Sigmoid colon (tissue), 7 donors: Measurements from ENCODE around the gene GALNT6. TPM values are rescaled to one million over a fixed set of nuclear protein-coding genes. Genes with fewer than 3 reads are reported as not detected.

Source experiments
- DNase-seq: peaks from one replicate; pipeline ENCODE4 v3.0.0-alpha.2; 2019
- H3K27ac ChIP-seq, 4 donors: fragments of 200-600 bp; sonication (generic); one replicate each; pipeline ENCODE4 v1.5.1; 2016 to 2019; ENCODE audit warnings: mild to moderate bottlenecking in 1 of 4
- H3K27me3 ChIP-seq, 3 donors: fragments of 200-600 bp; sonication (generic); one replicate each; pipeline ENCODE4 v1.5.1; 2019; ENCODE audit warnings: mild to moderate bottlenecking in 1 of 3
- H3K36me3 ChIP-seq, 4 donors: fragments of 200-600 bp; sonication (generic); one replicate each; pipeline ENCODE4 v1.5.1; 2016 to 2019
- H3K4me1 ChIP-seq, 4 donors: fragments of 200-600 bp; sonication (generic); one replicate each; pipeline ENCODE4 v1.5.1; 2017 to 2019
- H3K4me3 ChIP-seq, 4 donors: fragments of 200-600 bp; sonication (generic); one replicate each; pipeline ENCODE4 v1.5.1; 2017 to 2019; ENCODE audit warnings: mild to moderate bottlenecking in 2 of 4, moderate library complexity in 1 of 4
- H3K9me3 ChIP-seq, 4 donors: fragments of 200-600 bp in 3 of 4; sonication (generic) in 3 of 4; one replicate each; pipeline versions ENCODE4 v1.5.1 to v1.6.1; 2013 to 2019
- EP300 ChIP-seq, 4 donors: sonication (generic); formaldehyde crosslinking; IDR thresholded peaks; one replicate each; pipeline ENCODE4 v1.6.1; 2017; ENCODE audit warnings: antibody characterized with exemption in 4 of 4
- POLR2A ChIP-seq, 2 donors: fragments of 450-650 bp; IDR thresholded peaks; one replicate each; pipeline ENCODE4 v1.6.1; 2016; ENCODE audit warnings: antibody characterized with exemption in 2 of 2, mild to moderate bottlenecking in 2 of 2, moderate library complexity in 2 of 2
- POLR2AphosphoS5 ChIP-seq, 4 donors: sonication (generic); formaldehyde crosslinking; IDR thresholded peaks; one replicate each; pipeline ENCODE4 v1.6.1; 2017; ENCODE audit warnings: antibody characterized with exemption in 4 of 4
- WGBS, 2 donors: extraction: QIAGEN DNeasy Blood & Tissue Kit; methylation state at CpG; one replicate each; pipeline ENCODE4 v1.1.7; 2013; 5-methylcytosine and 5-hydroxymethylcytosine counted together
- intact Hi-C: fragments of 100-400 bp; cut with DNase I; formaldehyde crosslinking; loops from one replicate; pipeline ENCODE4 v1.15.1; 2023
- polyA plus RNA-seq, 3 donors: library from polyadenylated mRNA; stranded (reverse); fragments of 200-250 nt; gene quantifications; one replicate each; pipeline ENCODE4 v1.2.3, GENCODE V29; 2013
- total RNA-seq, 4 donors: library from RNA; depleted of rRNA; stranded (reverse); fragments of >200 nt; gene quantifications; one replicate each; pipeline ENCODE4 v1.1.0, GENCODE V29; 2016
- TF ChIP-seq, protein P1 (sequence below), 4 experiments: fragments of 450-650 bp in 3 of 4; fragments of 200-600 bp in 1 of 4; IDR thresholded peaks; one replicate each; pipeline ENCODE4 v1.5.1; 2016 to 2019; ENCODE audit warnings: antibody characterized with exemption in 4 of 4, mild to moderate bottlenecking in 3 of 4, moderate library complexity in 2 of 4
- donor health status: healthy with polysubstance abuse.
- donor health status: Bipolar disorder and iron deficiency.
- donor health status: healthy.

Gene GALNT6
- total and polyA plus RNA-seq, 7 donors: 1.6 to 10.6 (median 6.6) TPM

DNA sequence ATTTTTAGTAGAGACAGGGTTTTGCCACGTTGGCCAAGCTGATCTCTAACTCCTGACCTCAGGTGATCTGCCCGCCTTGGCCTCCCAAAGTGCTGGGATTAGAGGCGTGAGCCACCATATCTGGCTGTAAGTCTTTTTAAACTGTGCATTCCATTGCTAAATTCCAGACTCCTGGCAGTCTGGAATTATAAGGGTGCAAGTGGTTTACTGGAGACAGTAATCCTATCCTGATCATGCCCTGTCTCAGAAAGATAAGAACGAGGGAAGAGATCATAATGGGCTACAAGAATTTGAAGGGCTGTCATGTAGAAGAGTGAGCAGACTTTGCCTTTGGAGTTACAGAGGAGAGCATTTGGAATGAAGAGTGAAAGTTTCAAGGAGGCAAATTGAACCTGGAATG, 26.6 kb upstream of the GALNT6 start:
- peaks cover 0 to 4% (median 3%) of the 10 kb centered on the region in 3 donors for H3K27me3 ChIP-seq
- H3K4me1 ChIP-seq: no peaks in the 10 kb centered on the region
- no peak overlapping the region for H3K27ac ChIP-seq
- TF ChIP-seq POLR2A (IDR thresholded peaks at IDR 0.05): no peak
- TF ChIP-seq EP300 (IDR thresholded peaks at IDR 0.05): no peak
- TF ChIP-seq, protein P1, sequence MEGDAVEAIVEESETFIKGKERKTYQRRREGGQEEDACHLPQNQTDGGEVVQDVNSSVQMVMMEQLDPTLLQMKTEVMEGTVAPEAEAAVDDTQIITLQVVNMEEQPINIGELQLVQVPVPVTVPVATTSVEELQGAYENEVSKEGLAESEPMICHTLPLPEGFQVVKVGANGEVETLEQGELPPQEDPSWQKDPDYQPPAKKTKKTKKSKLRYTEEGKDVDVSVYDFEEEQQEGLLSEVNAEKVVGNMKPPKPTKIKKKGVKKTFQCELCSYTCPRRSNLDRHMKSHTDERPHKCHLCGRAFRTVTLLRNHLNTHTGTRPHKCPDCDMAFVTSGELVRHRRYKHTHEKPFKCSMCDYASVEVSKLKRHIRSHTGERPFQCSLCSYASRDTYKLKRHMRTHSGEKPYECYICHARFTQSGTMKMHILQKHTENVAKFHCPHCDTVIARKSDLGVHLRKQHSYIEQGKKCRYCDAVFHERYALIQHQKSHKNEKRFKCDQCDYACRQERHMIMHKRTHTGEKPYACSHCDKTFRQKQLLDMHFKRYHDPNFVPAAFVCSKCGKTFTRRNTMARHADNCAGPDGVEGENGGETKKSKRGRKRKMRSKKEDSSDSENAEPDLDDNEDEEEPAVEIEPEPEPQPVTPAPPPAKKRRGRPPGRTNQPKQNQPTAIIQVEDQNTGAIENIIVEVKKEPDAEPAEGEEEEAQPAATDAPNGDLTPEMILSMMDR (IDR thresholded peaks at IDR 0.05): no peak
- TF ChIP-seq POLR2AphosphoS5 (IDR thresholded peaks at IDR 0.05): no peak
- intact Hi-C loops: no loop called here
- DNase-seq: no peak
- WGBS, 2 donors: 77 to 84% methylated on average over 4 of the region's 4 CpGs
- H3K36me3 ChIP-seq: no peaks in the 10 kb centered on the region
- H3K9me3 ChIP-seq: no peaks in the 10 kb centered on the region
- H3K4me3 ChIP-seq: no peak overlapping the region

- intact Hi-C loops: no loop called here
- no peaks in the 10 kb centered on the region for H3K9me3 ChIP-seq
- TF ChIP-seq POLR2A (IDR thresholded peaks at IDR 0.05) (no peak), EP300 (IDR thresholded peaks at IDR 0.05) (no peak), POLR2AphosphoS5 (IDR thresholded peaks at IDR 0.05) (no peak)
- TF ChIP-seq, protein P1 (IDR thresholded peaks at IDR 0.05): no peak
- DNase-seq: no peak
- H3K4me3 ChIP-seq: no peak overlapping the region
- 96 to 98% methylated on average over 1 of the region's 1 CpG for WGBS, 2 donors
- H3K27ac ChIP-seq: no peak overlapping the region
- H3K4me1 ChIP-seq: no peaks in the 10 kb centered on the region
- H3K27me3 ChIP-seq: no peaks in the 10 kb centered on the region
- no peaks in the 10 kb centered on the region for H3K36me3 ChIP-seq
These were observed 24.7 kb upstream of the GALNT6 start for GRCh38 chr12:51415931-51416330.

DNA sequence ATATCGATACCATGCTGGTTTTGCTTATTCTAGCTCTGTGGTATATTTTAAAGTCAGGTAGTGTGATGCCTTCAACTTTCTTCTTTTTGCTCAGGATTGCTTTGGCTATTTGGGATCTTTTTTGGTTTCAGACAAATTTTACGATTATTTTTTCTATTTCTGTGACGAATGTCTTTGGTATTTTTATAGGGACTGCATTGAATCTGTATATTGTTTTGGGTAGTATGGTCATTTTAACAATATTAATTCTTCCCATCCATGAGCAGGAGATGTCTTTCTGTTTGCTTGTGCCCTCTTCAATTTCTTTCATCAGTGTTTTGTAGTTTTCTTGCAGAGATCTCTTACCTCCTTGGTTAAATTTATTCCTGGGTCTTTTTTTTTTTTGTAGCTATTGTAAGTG, 22.6 kb upstream of the GALNT6 start:
- no peak overlapping the region for H3K27ac ChIP-seq
- no peaks in the 10 kb centered on the region for H3K9me3 ChIP-seq
- H3K36me3 ChIP-seq: no peaks in the 10 kb centered on the region
- no peaks in the 10 kb centered on the region for H3K27me3 ChIP-seq
- no peaks in the 10 kb centered on the region for H3K4me1 ChIP-seq
- intact Hi-C loops: no loop called here
- WGBS, 2 donors: 93 to 95% methylated on average over 3 of the region's 3 CpGs
- TF ChIP-seq POLR2A (IDR thresholded peaks at IDR 0.05): no peak
- TF ChIP-seq POLR2AphosphoS5 (IDR thresholded peaks at IDR 0.05): no peak
- TF ChIP-seq EP300 (IDR thresholded peaks at IDR 0.05): no peak
- TF ChIP-seq, protein P1 (IDR thresholded peaks at IDR 0.05): no peak
- DNase-seq: no peak
- H3K4me3 ChIP-seq: no peak overlapping the region

DNA sequence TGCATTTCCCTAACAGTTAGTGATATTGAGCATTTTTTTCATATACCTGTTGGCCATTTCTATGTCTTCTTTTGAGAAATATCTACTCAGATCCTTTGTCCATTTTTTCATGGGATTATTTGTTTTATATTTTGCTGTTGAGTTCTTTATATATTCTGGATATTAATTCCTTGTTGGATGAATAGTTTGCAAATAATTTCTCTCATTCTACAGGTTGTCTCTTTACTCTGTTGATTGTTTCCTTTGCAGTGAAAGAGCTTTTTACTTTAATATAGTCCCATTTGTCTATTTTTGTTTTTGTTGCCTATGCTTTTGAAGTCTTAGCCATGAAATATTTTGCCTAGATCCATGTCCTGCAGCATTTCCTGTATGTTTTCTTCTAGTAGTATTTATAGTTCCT, 21.9 kb upstream of the GALNT6 start:
- no peak for DNase-seq
- H3K9me3 ChIP-seq: no peaks in the 10 kb centered on the region
- intact Hi-C loops: no loop called here
- H3K27ac ChIP-seq: no peak overlapping the region
- H3K4me1 ChIP-seq: no peaks in the 10 kb centered on the region
- no peaks in the 10 kb centered on the region for H3K36me3 ChIP-seq
- no peaks in the 10 kb centered on the region for H3K27me3 ChIP-seq
- TF ChIP-seq POLR2AphosphoS5 (IDR thresholded peaks at IDR 0.05) (no peak), EP300 (IDR thresholded peaks at IDR 0.05) (no peak), POLR2A (IDR thresholded peaks at IDR 0.05) (no peak)
- TF ChIP-seq, protein P1 (IDR thresholded peaks at IDR 0.05): no peak
- H3K4me3 ChIP-seq: no peak overlapping the region

DNA sequence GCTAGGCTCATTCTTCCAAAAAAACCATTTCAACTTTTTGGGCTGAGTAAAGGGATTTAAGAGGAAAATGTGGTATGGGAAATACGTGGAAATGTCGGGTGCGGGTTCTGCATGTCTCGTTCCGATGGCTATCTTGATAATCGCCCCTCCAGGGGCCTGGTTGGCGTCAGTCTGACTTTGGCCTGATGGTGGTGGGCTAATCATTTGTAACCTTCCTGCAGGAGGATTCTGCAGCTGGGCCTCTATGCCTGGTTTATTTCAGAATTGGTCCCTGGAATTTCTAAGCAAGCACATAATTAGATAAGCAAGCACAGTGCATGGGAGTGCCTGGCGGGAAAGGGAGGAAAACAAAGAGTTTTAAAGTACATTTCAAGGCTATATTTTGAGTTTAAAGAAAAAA, 18.6 kb upstream of the GALNT6 start:
- no peak for DNase-seq
- Histone ChIP-seq H3K4me1 (no peaks in the 10 kb centered on the region), H3K4me3 (no peak overlapping the region), H3K36me3 (no peaks in the 10 kb centered on the region), H3K27me3 (no peaks in the 10 kb centered on the region), H3K9me3 (no peaks in the 10 kb centered on the region), H3K27ac (no peak overlapping the region)
- TF ChIP-seq, protein P1 (IDR thresholded peaks at IDR 0.05): no peak
- TF ChIP-seq POLR2AphosphoS5 (IDR thresholded peaks at IDR 0.05) (no peak), EP300 (IDR thresholded peaks at IDR 0.05) (no peak), POLR2A (IDR thresholded peaks at IDR 0.05) (no peak)
- intact Hi-C loops: no loop called here
- 83 to 84% methylated on average over 8 of the region's 8 CpGs for WGBS, 2 donors
